ENCODE data around the gene HIF3A. TPM values are rescaled to one million over a fixed set of nuclear protein-coding genes. Genes with fewer than 3 reads are reported as not detected.

Gene HIF3A
- total RNA-seq, 6 experiments from 2014 or later: 0.14 to 3.3 (median 2.1) TPM

DNA sequence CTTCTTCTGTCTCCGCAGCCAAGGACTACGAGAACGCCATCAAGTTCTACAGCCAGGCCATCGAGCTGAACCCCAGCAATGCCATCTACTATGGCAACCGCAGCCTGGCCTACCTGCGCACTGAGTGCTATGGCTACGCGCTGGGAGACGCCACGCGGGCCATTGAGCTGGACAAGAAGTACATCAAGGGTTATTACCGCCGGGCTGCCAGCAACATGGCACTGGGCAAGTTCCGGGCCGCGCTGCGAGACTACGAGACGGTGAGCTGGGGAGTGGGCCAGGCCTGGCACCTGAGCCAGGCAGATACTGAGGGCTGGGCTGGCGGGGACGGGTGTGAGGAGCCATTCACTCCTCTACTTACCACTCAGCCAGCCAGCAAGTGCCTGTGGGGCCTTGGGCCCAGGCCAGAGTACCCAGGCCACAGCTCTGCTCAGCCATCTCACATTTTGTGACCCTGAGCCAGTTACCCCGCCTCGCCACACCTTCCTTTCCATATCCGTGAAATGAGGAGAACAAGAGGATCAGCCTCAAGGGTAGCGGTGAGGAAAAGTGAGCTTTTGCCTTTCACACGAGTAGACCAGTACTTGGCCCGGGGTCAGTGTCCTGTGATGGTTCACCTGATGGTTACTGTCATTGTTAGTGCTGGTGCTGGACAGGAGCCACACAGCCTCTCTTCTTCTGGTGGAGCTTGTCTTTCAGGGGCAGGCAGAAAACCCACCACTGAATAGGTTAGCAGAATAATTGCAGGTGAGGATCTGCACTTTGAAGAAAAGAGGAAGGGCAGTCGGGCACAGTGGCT, 57.1 kb downstream of the HIF3A start:
- H3K4me3 Mint-ChIP-seq: no peak overlapping the region
- peaks cover 12% of the 10 kb centered on the region; the same call in 1 of the 2 replicates for H3K36me3 Mint-ChIP-seq (ENCODE audit: low read depth)
- TF ChIP-seq, protein P1, sequence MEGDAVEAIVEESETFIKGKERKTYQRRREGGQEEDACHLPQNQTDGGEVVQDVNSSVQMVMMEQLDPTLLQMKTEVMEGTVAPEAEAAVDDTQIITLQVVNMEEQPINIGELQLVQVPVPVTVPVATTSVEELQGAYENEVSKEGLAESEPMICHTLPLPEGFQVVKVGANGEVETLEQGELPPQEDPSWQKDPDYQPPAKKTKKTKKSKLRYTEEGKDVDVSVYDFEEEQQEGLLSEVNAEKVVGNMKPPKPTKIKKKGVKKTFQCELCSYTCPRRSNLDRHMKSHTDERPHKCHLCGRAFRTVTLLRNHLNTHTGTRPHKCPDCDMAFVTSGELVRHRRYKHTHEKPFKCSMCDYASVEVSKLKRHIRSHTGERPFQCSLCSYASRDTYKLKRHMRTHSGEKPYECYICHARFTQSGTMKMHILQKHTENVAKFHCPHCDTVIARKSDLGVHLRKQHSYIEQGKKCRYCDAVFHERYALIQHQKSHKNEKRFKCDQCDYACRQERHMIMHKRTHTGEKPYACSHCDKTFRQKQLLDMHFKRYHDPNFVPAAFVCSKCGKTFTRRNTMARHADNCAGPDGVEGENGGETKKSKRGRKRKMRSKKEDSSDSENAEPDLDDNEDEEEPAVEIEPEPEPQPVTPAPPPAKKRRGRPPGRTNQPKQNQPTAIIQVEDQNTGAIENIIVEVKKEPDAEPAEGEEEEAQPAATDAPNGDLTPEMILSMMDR (IDR thresholded peaks at IDR 0.05): no peak
- peaks cover 68% of the 10 kb centered on the region for H3K4me1 Mint-ChIP-seq (ENCODE audit: low read depth)
- no peaks in the 10 kb centered on the region; the same call in 1 of the 2 replicates for H3K27me3 Mint-ChIP-seq (ENCODE audit: insufficient read depth)
- no peak for DNase-seq
- H3K27ac Mint-ChIP-seq: no peak overlapping the region; the same call in 1 of the 2 replicates
- no peaks in the 10 kb centered on the region for H3K9me3 Mint-ChIP-seq

DNA sequence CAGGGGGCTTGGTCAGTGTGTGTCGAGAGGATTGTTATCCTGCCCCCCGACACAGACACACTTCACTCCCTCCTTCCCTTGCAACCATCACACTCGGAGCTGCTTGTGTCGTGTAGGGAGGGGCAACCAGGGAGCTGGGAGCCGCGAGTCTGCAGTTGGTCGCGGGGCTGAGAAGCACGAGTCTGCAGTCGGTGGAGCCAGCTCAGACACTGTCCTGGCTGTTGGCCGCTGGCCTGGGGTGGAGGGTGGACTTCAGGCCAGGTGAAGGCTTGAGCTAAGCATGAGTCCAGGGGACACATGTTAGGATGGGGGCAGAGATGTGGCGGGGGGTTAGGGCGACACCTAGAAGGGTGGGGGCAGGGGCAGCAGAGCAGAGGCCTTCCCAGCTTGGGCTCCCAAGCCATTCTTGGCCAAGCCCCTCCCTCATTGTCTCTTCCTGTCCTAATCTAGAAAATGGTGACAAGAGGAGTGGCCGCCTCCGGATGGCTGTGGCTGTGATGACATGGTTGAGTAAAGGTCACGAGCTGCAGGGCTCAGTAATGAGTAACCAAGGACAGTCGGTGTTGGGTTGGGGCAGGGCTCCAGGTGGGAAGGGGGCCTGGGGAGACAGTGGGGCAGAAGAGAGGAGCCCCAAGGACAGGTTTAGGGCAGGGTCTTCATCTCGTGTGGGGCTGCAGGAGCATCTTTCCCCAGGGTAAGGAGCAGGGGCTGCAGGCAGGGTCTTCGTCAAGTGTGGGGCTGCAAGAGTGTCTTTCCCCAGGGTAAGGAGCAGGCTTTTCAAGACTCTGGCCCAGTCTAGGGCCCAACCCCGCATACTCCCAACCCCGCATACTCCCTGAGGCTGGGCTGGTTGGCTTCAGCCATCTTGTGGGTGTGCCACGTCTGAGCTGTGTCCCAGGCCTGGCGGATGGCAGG, 58.6 kb downstream of the HIF3A start:
- H3K4me1 Mint-ChIP-seq (ENCODE audit: low read depth): peaks cover 56% of the 10 kb centered on the region
- DNase-seq: no peak
- H3K9me3 Mint-ChIP-seq: no peaks in the 10 kb centered on the region
- no peak overlapping the region for H3K27ac Mint-ChIP-seq
- H3K4me3 Mint-ChIP-seq: no peak overlapping the region
- H3K27me3 Mint-ChIP-seq (ENCODE audit: insufficient read depth): no peaks in the 10 kb centered on the region
- peaks cover 12% of the 10 kb centered on the region; the same call in 1 of the 2 replicates for H3K36me3 Mint-ChIP-seq (ENCODE audit: low read depth)
- TF ChIP-seq, protein P1 (IDR thresholded peaks at IDR 0.05): no peak

DNA sequence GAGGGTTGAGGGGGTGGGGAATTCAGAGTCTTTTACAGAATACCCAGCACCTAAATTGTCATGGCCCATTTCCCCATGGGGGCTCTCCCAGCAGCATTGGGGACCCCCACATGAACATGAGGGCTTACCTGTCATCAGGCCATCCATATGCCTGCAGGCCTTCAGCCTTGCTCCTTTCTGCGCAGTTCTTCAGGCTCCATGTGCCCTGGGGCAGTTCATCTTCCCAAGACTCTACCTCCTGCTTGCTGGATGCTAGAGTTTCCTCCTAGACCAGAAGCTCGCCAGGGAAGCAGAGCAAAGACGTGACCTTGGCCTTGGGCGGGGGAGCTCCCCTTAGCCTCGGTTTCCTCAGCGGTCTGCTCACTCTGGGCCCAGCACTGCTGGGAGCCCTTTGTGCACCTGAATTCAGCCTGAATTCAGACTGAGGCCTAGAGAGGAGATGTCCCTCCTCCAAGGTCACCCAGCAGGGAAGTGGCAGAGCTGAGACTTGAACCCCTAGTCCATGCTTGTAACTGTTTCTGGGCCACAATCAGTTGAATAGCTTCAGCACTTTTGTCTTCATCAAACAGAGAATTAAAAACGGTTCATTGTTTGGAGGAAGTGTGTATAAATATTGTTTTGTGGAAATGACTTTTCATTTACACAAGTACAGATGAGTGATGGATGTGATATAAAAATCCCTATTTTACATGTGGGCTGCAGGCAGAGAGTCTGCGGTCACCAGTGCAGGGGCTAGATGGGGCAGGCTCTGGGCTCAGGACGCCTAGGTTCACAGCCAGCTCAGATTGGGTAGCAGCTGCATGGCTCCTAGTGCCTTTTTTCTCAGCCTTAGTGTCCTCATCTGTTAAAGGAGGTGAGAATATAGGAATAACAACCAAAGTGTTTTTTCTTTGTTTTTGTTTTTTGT, 59.6 kb downstream of the HIF3A start:
- Mint-ChIP-seq H3K4me3 (no peak overlapping the region), H3K4me1 (ENCODE audit: low read depth) (peaks cover 47% of the 10 kb centered on the region), H3K27ac (peak overlapping the region; percentile 70), H3K36me3 (ENCODE audit: low read depth) (peaks cover 12% of the 10 kb centered on the region; the same call in 1 of the 2 replicates), H3K9me3 (no peaks in the 10 kb centered on the region), H3K27me3 (ENCODE audit: insufficient read depth) (no peaks in the 10 kb centered on the region)
- no peak for DNase-seq
- TF ChIP-seq, protein P1 (IDR thresholded peaks at IDR 0.05): no peak

DNA sequence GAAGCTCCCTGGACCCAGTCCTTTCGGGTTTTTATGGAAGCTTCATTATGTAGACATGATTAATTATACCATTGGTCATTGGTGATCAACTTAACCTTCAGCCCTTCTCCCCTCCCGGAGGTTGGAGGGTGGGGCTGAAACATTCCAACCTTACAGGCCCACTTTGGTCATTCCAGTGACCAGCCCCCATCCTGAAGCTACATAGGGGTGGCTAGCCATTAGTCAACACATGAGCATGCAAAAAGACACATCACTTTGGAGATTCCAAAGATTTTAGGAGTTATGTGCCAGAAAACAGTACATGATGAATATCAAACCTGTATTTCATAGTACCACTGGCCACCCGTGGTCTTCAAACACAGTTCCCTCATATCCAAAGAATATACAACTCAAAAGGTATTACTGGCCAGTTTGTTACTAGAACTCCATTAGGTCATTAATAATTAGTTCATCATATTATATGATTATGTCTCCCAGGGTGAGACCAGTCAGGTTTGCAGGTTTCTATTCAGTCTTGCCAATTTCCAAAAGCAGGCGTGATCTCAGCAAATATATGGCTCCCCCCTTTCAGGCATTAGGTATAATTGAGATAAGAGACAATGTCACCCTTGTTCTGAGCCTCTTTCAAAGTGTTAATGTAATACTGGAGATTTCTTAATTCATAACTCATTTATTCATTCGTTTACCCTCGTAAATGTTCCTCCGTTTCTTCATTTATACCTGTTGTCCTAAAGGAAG, 61.2 kb downstream of the HIF3A start:
- TF ChIP-seq, protein P1 (IDR thresholded peaks at IDR 0.05): no peak
- H3K4me1 Mint-ChIP-seq (ENCODE audit: low read depth): peaks cover 45% of the 10 kb centered on the region
- H3K4me3 Mint-ChIP-seq: peak overlapping the region; percentile 39
- peak overlapping the region; percentile 70 for H3K27ac Mint-ChIP-seq
- H3K9me3 Mint-ChIP-seq: no peaks in the 10 kb centered on the region
- peak; percentile 45 for DNase-seq
- H3K36me3 Mint-ChIP-seq (ENCODE audit: low read depth): peaks cover 12% of the 10 kb centered on the region; the same call in 1 of the 2 replicates
- H3K27me3 Mint-ChIP-seq (ENCODE audit: insufficient read depth): no peaks in the 10 kb centered on the region
